ENCODE results near the gene ECEL1.

Gene ECEL1

DNA sequence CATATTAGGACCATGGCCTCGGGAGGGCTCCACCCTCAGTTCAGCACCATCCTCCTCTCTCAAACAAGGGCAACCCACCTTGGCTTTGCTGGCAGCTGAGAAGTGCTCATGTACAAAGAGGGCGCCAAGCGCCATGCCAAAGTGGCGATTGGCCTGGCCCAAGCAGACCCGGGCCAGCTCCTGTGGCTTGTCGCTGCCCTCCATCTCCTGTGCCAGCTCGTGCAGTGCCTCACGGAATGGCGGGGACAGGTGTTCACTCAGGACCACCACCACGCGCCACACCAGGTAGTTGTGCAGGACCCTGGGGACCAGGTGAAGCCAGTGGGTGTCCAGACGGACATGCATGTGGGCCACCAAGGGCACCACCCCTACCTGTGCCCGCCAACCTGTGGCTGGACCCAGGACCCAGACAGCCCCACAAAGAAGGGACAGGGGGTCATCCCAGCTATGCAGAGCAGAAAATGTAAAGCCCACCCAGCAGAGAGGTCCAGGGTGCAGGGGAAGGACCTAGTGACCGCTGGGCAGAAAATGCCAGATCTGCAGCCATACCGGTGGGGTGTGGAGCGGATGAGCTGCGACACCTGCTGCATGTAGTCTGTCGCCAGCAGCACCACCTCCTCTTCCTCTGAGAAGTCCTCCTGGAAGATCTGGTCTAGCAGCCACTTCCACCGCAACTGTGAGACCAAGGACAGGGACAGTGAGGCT, 3.6 kb downstream of the ECEL1 start:
- DNase-seq: no peak

DNA sequence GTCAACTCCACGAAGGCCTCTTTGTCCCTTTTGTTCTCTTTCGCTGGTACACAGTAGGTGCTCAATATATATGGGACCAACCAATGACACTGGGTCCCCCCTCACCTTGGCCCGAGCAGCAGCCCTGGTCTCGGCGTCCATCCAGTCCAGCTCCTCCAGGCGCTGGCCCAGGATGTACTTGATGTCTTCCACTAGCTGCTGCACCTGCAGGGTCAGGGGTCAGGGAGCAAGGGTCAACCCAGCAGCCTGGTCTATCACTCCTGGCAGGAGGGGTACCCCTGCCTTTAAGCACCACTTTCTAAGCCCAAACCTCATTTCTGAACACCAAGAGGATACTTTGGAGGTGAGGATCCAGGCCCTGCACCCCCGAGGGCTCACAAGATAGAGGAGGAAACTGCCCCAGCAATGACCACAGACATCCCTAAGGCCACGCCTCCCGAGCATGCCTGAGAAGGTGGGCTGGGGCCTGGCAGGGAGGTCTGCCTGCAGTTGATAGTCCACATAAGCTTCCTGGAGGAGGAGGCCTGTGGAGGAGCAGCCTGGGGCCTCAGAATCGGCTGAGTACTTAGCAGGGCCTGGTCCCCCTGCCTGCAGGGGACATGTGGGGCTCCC, 4.2 kb downstream of the ECEL1 start:
- DNase-seq: no peak

DNA sequence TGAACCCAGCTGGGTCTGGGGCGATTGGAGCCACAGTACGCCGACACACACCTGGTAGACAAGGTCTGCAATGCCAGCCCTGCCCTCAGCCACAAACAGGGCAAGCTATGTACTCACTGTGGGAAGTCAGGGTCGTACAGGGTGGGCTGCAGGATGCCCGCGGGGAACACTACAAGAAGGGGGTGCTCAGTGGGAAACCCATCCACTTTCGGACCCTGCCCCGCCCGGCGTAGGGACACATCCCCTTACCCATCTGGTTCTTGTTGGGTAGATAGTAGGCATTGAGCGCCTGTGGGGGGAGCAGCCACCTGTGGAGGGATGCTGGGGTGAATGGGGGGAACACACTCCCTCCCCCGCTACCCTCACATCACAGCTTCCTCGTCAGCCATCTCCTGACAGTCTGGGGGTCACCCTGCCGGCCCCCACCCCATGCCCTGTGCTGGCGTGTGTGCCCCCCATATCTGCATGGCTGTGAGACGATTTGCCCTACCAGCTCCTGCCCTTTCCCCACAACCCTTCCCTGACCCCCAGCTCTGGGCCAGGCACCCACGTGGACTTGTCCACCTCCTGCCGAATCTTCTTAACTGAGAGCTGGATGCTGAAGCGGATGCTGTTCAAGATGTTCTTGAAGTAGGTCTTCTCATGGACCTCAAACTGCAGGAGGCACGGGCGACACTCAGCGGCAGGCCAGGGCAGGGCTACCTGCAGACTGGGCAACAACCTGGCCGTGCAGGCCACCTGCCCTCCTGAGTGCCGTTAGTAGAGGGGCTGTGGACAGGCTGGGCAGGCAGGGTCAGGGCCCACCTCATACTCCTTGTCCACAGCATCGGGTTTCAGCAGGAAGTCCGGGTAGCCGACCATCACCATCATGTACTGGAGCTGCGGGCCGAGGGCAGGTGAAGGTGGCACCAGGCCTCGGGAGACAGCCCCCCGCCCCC, 5.1 kb downstream of the ECEL1 start:
- no peak for DNase-seq

DNA sequence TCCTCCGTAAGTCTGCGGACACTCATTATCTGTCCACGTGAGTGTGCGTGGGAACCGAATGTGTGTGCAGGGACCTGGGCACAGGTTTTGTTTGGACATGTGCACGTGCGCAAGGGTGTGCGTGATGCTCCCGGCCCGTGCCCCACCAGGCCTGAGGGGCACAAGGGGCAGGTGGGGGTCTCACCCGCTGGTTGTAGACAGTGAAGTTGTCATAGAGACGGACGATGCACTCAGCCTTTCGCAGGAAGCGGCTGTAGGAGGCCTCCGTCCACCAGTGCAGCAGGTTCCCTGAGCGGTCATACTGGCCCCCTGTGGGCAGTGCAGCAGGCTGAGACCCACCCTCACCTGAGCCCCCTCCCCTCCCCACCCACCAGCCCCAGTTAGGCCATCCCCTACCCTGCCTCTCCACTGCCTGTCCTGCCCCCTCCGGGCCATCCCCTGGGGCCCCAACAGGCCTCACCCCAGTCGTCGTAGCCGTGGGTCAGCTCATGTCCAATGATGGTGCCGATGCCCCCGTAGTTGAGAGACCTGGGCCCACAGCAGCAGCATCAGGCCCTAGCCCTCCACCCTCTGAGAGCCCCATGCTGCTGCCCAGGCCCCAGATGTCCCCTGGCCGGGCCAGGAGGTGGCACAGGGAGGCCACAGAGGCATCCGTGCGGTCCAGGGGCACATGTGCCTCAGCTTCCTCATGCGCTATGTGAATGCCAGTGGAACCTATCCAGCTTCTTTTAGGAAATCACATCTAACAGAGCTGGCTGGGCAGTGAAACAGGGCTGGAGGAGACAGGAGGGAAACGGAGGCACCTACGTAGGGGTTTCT, 6.1 kb downstream of the ECEL1 start:
- no peak for DNase-seq

DNA sequence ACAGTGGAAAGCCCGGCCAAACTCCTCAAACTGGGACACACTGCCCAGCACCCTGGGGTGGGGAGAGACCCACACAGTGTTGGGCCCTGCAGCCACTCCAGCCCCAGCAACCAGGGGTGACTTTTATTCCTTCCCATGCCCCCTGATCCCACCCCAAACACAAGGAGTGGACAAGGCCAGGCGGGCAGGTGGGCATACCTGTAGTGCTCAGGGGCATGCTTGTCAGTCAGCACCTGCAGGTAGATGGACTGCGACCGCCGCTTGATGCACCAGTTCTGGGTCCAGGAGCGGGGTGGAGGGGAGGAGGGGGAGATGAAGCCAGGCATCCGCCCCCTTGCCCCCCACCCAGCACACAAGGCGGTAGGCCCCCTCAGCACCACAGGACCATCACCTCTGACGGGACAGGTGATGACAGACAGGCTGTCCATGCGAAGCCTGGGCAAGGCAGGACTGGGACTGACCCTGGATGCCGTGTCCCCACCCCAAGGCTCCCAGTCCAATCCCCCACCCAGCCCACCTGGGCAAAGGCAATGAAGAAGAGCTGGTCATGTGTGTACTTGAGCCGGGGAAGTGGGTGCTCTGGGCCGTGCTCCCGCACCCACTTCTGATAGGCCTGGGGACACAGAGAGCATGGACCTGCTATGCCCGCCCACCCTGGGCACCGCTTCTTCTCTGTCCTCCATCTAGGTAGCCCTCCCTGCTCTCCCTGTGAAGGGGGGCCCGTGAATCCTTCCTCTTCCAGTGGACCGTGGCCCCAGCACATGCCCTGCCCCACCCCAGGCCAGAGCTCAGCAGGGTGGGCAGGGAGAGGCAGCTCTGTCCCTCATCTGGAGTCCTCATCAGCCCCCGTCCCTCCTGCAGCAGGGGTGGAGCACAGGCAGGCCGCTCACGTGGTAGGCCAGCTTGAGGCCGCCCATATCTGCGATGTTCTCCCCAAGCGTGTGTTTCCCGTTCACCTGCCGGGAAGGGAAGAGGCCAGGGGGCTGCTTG, 7.1 kb downstream of the ECEL1 start:
- no peak for DNase-seq

DNA sequence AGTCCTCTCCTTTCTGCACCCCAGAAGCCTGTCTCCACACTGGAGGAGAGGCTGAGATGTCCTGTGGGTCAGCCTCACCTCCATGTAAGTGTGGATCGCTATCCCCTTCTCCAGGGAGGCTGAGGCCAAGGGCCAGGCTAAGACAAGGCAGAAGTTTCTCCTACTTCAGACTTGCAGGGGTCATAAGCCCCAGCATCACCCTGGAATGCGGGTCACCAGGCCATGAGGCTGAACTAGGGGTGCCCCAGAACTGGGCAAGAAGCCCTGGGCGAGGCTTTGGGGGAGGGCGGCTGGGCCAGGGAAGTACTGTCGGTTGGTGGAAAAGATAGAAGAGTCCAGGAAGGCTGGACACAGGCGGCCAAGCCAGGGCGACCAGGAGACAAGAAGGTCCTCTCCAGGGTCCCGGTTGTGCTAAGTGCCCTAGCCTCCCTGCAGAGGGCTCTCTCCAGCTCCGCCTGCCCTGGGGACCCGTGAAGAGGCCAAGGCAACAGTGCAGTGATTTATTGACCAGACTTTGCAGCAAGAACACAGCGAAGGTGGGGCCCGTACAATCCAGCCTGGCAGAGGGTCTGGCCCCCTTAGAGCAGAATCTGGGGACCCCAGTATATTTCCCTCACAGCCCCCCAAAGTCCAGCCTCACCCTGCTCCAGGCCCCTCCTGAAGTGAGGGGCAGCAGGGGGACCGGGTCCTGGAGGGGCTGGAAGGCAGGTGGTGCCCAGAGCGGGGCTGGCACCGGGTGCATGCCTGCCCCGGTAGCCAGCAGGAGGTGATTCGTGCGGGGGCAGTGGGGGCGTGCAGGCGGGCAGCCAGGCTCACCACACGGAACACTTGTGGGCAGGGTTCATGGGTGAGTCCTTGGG, 8.1 kb downstream of the ECEL1 start:
- DNase-seq: no peak

DNA sequence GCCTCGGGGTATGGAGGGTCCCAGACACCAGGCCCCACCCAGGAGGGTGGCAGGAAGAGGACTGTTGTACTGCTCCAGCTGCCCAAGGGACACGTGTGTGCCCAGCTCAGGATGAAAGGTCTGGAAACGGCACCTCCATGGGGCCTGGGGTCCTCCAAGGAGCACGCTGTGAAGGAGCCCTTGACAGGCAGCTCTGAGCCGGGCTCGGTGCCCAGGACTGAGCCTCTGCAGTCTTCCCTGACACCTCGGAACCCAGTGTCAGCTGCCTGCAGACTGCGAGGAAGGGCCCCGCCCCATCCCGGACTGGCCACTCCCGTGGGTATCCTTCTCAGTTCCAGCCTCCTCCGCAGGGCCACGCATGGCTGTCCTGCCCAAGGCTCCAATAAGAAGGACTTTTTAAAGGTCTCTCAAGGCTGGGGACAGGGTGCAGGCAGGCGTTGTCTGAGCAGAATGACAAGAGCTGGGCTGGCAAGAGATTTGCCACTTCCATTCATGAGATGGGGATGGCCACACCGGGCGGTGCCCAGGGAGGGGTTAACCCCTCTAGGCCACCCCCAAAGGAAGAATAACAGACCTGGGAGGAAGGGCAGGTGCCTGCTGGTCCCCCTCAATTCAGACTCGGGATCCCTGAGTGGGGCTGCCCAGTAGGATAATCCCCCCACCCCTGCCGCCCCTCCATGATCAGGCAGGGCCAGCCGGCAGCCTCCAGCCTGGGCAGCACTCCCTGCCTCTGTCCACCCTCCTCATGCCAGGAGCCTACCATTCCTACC, 8.9 kb downstream of the ECEL1 start:
- no peak for DNase-seq

DNA sequence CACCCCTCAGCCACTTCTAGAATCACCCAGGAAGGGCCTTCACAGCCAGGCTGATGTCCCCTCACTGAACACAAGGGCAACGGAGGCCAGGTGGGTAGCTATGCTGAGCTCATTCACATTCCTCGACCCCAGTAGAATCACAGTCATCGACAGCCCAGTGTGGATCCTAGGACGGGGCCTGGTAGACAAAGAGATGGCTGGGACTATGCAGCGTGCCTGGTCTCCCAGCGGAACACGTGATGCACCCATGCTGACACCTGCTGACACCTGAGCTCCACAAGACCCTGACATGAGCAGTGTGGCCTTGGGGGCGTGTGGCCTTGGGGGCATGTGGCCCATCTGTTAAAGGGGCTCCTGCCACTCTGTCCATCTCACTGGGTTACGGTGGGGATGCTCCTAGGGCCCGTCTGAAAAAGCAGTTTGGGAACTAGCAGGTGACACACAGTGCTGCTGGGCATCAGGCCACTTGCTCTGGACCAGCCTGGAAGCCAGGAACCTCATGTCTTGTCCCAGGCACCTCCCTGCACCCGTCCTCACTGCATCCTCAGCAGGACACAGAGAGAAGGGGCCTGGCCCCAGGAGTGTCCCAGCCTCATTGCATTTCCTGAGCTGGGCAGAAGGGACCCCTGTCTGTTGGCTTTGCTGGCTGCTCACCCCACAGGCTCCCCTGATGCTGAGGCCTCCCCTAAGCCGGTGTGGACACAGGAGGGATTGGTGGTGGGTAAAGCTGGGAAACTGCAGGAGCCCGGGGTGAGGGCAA, 9.7 kb downstream of the ECEL1 start:
- DNase-seq: no peak

DNA sequence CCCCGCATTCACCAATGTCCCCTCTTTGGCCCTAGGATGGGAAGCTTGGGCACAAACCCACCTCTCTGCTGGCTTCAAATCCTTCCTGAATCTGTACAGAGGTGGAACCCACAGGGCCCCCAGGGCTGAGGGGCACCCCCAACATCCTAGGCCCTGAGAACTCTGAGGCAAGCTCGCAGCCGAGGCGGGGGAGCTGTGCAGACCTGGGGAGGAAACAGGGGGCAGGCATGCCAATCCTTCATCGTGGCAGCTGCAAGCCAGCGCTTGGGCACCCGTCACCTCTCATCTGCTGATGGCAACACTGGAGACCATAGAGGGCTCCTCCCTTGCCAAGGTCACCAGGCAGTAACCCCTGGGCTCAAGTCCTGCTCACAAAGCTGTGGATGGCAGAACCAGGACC, 10.8 kb downstream of the ECEL1 start:
- no peak for DNase-seq

DNA sequence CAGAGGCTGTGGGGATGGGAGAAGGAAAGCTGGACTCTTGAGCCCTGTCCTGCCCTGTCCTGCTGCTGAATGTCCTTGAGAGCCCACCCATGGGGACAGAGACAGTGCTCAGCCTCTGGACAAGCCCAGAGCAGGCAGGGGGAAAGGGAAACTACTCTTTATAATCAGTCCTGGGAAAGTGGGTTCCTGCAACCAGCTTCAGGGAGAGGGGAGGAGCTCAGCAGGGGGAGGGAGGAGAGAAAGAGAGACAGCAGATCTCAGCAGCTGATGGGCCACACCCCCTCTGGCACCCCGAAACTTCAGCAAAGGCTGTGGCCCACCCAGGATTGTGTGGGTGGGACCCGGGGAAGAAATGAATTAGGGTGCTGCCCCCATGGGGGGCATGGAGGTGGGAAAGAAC, 11.6 kb downstream of the ECEL1 start:
- no peak for DNase-seq

DNA sequence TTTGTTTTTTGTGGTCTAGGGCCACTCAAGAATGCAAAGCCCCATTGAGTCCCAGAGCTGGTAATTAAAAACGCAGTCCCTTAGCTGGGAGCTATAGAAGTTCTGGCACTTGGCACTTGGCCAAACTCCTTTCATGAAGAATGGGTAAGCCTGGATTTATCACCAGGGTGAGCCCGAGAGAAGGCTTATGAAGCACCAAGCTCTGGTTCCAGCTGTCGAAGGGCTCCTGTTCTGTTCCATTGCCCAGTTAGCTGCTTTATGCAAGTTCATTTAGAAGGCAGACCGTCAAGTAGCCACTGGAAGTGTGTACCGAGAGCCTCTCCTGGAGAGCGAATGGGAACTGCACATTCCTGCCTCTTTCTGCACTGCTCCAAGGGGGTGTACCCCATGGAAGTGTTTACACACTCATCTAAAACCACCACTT, 14.2 kb downstream of the ECEL1 start:
- DNase-seq: no peak

DNA sequence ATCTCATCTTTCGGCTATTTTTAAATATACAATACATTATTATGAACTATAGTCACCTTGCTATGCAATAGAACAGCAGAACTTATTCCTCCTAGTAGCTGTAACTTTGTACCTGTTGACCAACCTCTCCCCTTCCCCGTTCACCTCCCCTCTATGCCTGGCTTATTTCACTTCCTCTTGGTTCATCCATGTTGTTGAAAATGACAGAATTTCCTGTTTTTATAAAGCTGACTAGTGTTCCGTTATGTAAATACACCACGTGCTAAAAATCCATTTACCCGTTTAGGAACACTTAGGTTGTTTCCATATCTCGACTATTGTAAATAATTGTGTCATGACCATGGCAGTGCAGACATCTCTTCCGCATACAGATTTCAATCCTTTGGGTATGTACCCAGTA, 21.4 kb downstream of the ECEL1 start:
- DNase-seq: no peak

DNA sequence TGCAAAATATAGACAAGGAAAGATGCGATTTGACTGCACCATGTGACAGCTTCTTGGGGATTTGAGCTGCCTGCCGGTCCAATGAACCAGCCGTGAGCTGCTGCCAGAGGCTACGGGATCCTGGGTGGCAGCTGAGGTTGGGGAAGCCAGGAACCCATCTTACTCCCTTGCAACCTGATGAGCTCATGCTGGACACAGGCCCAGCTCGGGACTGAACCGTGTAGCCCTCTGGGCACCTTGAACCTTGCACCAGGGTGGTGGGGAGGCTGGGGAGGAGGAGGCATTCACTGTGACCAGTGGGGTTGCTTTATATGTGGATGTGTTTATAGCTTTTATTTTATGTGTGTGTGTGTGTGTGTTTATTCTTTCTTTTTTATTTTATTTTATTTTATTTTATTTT, 22.6 kb downstream of the ECEL1 start:
- no peak for DNase-seq

DNA sequence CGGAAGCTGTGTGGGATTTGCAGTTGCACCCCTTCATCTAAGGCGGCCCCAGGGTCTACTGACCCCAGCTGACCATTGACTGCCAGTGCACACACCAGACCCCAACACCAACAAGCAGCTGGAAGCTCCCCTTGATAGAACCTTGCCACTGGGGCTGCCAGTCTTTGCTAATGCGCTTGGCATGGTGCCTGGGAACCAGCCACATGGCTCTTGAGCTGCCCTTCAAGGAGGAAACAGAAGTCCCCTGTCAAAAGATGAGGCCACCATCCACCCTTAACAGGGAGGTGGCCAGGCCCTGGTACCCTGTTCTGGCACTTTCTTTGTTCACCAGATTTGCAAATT, 23.1 kb downstream of the ECEL1 start:
- no peak for DNase-seq

DNA sequence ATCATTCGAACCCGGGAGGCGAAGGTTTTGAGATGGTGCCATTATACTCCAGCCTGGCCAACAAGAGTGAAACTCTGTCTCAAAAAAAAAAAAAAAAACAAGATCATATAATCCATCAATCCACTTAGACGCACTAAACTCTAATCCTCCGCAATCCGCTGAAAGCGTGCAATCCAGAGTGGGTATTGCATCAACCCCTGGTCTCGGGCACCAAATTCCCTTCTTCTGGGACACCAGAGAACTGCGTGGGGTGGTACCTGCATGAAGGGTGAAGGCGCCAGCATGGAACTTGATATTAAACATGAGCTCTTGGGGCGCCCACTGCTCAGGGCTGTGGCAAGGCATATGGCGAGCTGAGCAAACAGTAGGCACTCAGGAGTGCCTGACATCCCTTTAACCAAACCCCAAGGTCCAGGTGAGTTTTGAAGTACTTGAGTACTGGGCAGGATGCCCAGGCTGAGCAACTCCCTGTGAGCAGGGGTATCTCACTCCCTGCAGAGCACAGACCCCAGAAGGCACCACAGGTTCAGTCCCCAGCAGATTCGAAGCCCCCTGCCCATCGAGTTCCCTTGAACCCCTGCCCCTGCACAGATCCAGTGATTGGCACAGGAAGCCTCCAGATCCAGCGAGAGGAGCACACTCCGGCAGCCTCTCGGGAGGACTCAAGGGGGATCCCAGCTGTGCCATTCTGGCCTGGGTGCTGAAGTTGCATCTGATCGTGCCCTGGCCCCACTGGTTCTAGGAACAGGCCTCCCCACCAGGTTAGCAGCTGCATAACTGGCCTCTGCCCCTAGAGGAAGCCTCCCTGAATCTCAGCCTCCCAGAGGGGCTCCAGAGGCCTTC, 23.7 kb downstream of the ECEL1 start:
- no peak for DNase-seq

DNA sequence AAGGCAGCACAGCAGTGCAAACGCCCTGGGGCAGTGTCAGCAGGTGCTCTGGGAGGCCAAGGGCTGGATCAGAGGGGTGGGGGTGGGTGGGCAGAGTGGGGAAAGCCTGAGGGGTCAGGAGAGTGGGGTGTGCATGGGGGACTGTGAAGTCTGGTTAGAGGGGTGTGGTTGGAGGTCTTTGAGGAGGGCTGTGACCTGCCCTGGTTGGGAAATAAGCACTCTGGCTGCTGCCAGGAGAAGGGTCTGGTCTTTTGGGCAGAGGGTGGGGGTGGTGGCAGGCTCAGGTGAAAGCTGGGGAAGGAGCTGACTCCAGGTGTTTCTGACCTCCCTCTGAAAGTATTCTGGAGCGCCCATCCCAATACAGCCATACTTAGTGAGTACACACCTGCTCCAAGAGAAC, 27.5 kb downstream of the ECEL1 start:
- DNase-seq: no peak

DNA sequence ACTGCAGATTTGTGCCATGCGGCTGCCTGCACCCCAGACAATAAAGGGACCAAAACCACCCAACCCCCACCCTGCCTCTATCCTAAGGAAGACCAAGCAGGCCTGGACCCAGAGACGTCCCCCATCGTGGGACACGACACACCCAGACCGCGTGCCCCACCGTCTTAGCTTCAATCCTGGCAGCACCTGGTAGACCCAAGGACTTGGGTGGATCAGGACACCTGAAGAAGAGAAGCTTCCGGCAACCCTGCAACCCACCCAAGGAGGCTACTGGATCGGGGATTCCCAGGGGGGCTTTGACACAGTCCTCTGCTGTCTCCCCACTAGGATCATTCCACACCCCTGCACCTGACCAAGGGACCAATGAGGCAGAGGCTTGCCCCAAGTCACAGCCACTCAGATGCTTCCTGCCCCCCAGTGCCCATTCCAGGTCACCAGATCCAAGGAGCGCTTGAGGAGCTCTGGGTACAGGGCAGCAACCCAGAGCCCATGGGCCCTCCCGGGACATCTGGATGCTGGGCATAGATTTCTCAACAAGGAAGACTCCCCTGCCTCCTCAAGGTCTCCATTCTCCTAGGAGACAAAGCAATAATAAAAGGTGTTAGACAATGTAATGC, 28.1 kb downstream of the ECEL1 start:
- DNase-seq: no peak

Measured in C1 segment of cervical spinal cord (tissue), 14 donors.